Neural cell (in vitro differentiated cells): ENCODE measurements around the gene CENPN.

Experiments used
- EP300 ChIP-seq: fragments of 450-650 bp; conservative IDR thresholded peaks from 2 replicates; pipeline ENCODE4 v1.6.1; 2014; ENCODE audit warnings: antibody characterized with exemption, mild to moderate bottlenecking, moderate library complexity; ENCODE audit not compliant: poor library complexity, severe bottlenecking
- EZH2 ChIP-seq: fragments of 200-600, 300-800 bp; shearing (Covaris generic), sonication (generic); IDR thresholded peaks from 2 replicates; pipeline ENCODE4 v1.6.1; 2014; ENCODE audit warnings: antibody characterized with exemption, low read length, borderline replicate concordance, mild to moderate bottlenecking; ENCODE audit not compliant: insufficient read depth, poor library complexity, severe bottlenecking
- MXI1 ChIP-seq: fragments of 450-650 bp; conservative IDR thresholded peaks from 2 replicates; pipeline ENCODE4 v1.6.1; 2014; ENCODE audit warnings: antibody characterized with exemption, mild to moderate bottlenecking; ENCODE audit not compliant: poor library complexity, severe bottlenecking
- POLR2AphosphoS5 ChIP-seq: IDR thresholded peaks from 2 replicates; pipeline ENCODE4 v1.6.1; 2012
- RAD21 ChIP-seq: fragments of 450-650 bp; conservative IDR thresholded peaks from 2 replicates; pipeline ENCODE4 v1.6.1; 2014; ENCODE audit warnings: antibody characterized with exemption, mild to moderate bottlenecking, moderate library complexity
- TAF1 ChIP-seq: IDR thresholded peaks from 2 replicates; pipeline ENCODE4 v1.6.1; 2012; ENCODE audit warnings: low read depth
- TF ChIP-seq, protein P1 (sequence below): fragments of 450-650 bp; IDR thresholded peaks from 2 replicates; pipeline ENCODE4 v1.5.1; 2014; ENCODE audit warnings: antibody characterized with exemption, mild to moderate bottlenecking, moderate library complexity; ENCODE audit not compliant: poor library complexity, severe bottlenecking
- TF ChIP-seq, protein P2 (sequence below): IDR thresholded peaks from 2 replicates; pipeline ENCODE4 v1.6.1; 2012; ENCODE audit warnings: borderline replicate concordance

DNA sequence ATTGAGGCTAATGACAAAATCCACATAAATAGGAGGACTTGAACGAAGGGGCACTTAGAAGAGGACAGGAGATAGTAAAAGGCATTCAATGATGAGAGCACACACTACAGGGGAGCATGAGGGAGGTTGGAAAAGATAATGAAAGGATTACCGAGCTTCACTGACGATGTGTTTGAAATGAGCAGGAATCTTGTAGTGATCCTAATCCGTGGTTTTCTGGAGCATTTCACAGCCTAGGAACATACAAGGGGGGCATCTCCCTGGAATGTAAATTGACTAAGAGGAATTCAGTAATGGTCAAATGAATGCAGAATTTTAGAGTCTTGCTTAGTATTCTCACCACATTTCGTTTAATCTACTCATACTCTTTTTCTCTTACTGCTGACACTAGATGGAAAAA is 33.8 kb downstream of the CENPN start:
- TF ChIP-seq, protein P1, sequence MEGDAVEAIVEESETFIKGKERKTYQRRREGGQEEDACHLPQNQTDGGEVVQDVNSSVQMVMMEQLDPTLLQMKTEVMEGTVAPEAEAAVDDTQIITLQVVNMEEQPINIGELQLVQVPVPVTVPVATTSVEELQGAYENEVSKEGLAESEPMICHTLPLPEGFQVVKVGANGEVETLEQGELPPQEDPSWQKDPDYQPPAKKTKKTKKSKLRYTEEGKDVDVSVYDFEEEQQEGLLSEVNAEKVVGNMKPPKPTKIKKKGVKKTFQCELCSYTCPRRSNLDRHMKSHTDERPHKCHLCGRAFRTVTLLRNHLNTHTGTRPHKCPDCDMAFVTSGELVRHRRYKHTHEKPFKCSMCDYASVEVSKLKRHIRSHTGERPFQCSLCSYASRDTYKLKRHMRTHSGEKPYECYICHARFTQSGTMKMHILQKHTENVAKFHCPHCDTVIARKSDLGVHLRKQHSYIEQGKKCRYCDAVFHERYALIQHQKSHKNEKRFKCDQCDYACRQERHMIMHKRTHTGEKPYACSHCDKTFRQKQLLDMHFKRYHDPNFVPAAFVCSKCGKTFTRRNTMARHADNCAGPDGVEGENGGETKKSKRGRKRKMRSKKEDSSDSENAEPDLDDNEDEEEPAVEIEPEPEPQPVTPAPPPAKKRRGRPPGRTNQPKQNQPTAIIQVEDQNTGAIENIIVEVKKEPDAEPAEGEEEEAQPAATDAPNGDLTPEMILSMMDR = no peak
- TF ChIP-seq EZH2 (no peak), EP300 (no peak), TAF1 (no peak), POLR2AphosphoS5 (no peak), RAD21 (no peak), MXI1 (no peak)
- TF ChIP-seq, protein P2, sequence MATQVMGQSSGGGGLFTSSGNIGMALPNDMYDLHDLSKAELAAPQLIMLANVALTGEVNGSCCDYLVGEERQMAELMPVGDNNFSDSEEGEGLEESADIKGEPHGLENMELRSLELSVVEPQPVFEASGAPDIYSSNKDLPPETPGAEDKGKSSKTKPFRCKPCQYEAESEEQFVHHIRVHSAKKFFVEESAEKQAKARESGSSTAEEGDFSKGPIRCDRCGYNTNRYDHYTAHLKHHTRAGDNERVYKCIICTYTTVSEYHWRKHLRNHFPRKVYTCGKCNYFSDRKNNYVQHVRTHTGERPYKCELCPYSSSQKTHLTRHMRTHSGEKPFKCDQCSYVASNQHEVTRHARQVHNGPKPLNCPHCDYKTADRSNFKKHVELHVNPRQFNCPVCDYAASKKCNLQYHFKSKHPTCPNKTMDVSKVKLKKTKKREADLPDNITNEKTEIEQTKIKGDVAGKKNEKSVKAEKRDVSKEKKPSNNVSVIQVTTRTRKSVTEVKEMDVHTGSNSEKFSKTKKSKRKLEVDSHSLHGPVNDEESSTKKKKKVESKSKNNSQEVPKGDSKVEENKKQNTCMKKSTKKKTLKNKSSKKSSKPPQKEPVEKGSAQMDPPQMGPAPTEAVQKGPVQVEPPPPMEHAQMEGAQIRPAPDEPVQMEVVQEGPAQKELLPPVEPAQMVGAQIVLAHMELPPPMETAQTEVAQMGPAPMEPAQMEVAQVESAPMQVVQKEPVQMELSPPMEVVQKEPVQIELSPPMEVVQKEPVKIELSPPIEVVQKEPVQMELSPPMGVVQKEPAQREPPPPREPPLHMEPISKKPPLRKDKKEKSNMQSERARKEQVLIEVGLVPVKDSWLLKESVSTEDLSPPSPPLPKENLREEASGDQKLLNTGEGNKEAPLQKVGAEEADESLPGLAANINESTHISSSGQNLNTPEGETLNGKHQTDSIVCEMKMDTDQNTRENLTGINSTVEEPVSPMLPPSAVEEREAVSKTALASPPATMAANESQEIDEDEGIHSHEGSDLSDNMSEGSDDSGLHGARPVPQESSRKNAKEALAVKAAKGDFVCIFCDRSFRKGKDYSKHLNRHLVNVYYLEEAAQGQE = no peak
